GM23248 (cell line): ENCODE measurements around the gene PTPRN. TPM values are rescaled to one million over a fixed set of nuclear protein-coding genes. Genes with fewer than 3 reads are reported as not detected.
A peak's percentile ranks its signal among the peaks of the same experiment; 100 is the strongest.

ENCODE experiments used
- DNase-seq: peaks from one replicate; pipeline ENCODE4 v3.0.0-alpha.2; 2015
- H2AFZ ChIP-seq: fragments of 200-600 bp; sonication (generic); 2 replicates; pipeline ENCODE4 v1.6.1; 2016; ENCODE audit warnings: antibody characterized with exemption
- H3F3A ChIP-seq: fragments of 200-600 bp; sonication (generic); 2 replicates; pipeline ENCODE4 v1.6.1; 2016; ENCODE audit warnings: mild to moderate bottlenecking, antibody characterized with exemption, mixed run types; ENCODE audit not compliant: insufficient read depth
- H3K27ac ChIP-seq: fragments of 200-600 bp; sonication (generic); 2 replicates; pipeline ENCODE4 v1.5.1; 2016; ENCODE audit warnings: mild to moderate bottlenecking
- H3K27me3 ChIP-seq: fragments of 200-600 bp; sonication (generic); replicated peaks from 2 replicates; pipeline ENCODE4 v1.6.1; 2016; ENCODE audit warnings: mild to moderate bottlenecking; ENCODE audit not compliant: insufficient read depth
- H3K36me3 ChIP-seq: fragments of 200-600 bp; sonication (generic); 2 replicates; pipeline ENCODE4 v1.6.1; 2016; ENCODE audit warnings: low read depth, mild to moderate bottlenecking
- H3K4me1 ChIP-seq: fragments of 200-600 bp; sonication (generic); 2 replicates; pipeline ENCODE4 v1.6.1; 2016; ENCODE audit warnings: mild to moderate bottlenecking; ENCODE audit not compliant: insufficient read depth
- H3K4me2 ChIP-seq: fragments of 200-600 bp; sonication (generic); one replicate; pipeline ENCODE4 v1.6.1; 2016; ENCODE audit warnings: mild to moderate bottlenecking; ENCODE audit not compliant: unreplicated experiment
- H3K4me3 ChIP-seq: fragments of 200-600 bp; sonication (generic); 2 replicates; pipeline ENCODE4 v1.5.1; 2016; ENCODE audit warnings: mild to moderate bottlenecking
- H3K79me2 ChIP-seq: fragments of 200-600 bp; sonication (generic); 2 replicates; pipeline ENCODE4 v1.6.1; 2016; ENCODE audit warnings: mild to moderate bottlenecking; ENCODE audit not compliant: insufficient read depth
- H3K9ac ChIP-seq: fragments of 200-600 bp; sonication (generic); 2 replicates; pipeline ENCODE4 v1.6.1; 2016; ENCODE audit warnings: mild to moderate bottlenecking
- H3K9me2 ChIP-seq: fragments of 200-600 bp; sonication (generic); 2 replicates; pipeline ENCODE4 v1.6.1; 2016; ENCODE audit warnings: mixed run types, mild to moderate bottlenecking, moderate library complexity; ENCODE audit not compliant: insufficient read depth
- H3K9me3 ChIP-seq: fragments of 200-600 bp; sonication (generic); one replicate; pipeline ENCODE4 v1.6.1; 2017; ENCODE audit warnings: low read depth
- H4K20me1 ChIP-seq: fragments of 200-600 bp; sonication (generic); 2 replicates; pipeline ENCODE4 v1.6.0; 2016; ENCODE audit not compliant: insufficient read depth
- EZH2 ChIP-seq: fragments of 200-600 bp; sonication (generic); IDR thresholded peaks from 2 replicates; pipeline ENCODE4 v1.6.1; 2018; ENCODE audit warnings: antibody characterized with exemption, mild to moderate bottlenecking; ENCODE audit not compliant: insufficient read depth, poor library complexity, severe bottlenecking
- EZH2phosphoT487 ChIP-seq: fragments of 200-600 bp; sonication (generic); IDR thresholded peaks from 2 replicates; pipeline ENCODE4 v1.6.1; 2018; ENCODE audit warnings: antibody characterized with exemption, moderate library complexity, mild to moderate bottlenecking, low read depth; ENCODE audit not compliant: insufficient read depth
- WGBS, 2 experiments: methylation state at CpG; one replicate each; pipeline ENCODE4 v1.1.6; 2015 to 2017; ENCODE audit warnings: low lambda C conversion rate in 2 of 2, low coverage in 1 of 2; ENCODE audit errors: missing lambda C conversion rate in 2 of 2; 5-methylcytosine and 5-hydroxymethylcytosine counted together
- in situ Hi-C: fragments of 300-500 bp; cut with MboI; formaldehyde crosslinking; loops from 2 replicates; pipeline ENCODE4 v1.15.0; 2020
- polyA plus RNA-seq: library from polyadenylated mRNA; unstranded; fragments of >200 nt; fragmentation: Nextera tagmentation; extraction: Ambion mirVana; gene quantifications from 2 replicates; pipeline ENCODE4 v1.2.1, GENCODE V29; 2016
- total RNA-seq: library from RNA; depleted of rRNA; stranded (reverse); fragments of >200 nt; shearing (Covaris generic); gene quantifications from 2 replicates; pipeline ENCODE4 v1.2.3, GENCODE V29; 2014

The PTPRN gene
- total and polyA plus RNA-seq, 2 experiments from 2014 or later: 29.2 to 54.1 TPM

- Histone ChIP-seq H3K4me2 (peak overlapping the region; percentile 86), H3K4me3 (peak overlapping the region; percentile 78), H3K9me2 (no peaks in the 10 kb centered on the region), H3K27ac (no peak overlapping the region), H3K9ac (peak overlapping the region; percentile 62), H3K36me3 (no peaks in the 10 kb centered on the region), H2AFZ (peak overlapping the region; percentile 76), H3K27me3 (no peaks in the 10 kb centered on the region; the same call in 1 of the 2 replicates), H3K79me2 (no peaks in the 10 kb centered on the region), H3K9me3 (no peaks in the 10 kb centered on the region), H3F3A (peaks cover 24% of the 10 kb centered on the region), H3K4me1 (peaks cover 29% of the 10 kb centered on the region), H4K20me1 (no peaks in the 10 kb centered on the region)
- no peak for TF ChIP-seq EZH2
- no peak for TF ChIP-seq EZH2phosphoT487
- DNase-seq: peak; percentile 66
- in situ Hi-C loops: no loop called here
- 14 to 17% methylated on average over 10 to 12 of the region's 12 CpGs for WGBS, 2 experiments
These were observed 54.5 kb downstream of the PTPRN start for GRCh38 chr2:219254590-219255201.

DNA sequence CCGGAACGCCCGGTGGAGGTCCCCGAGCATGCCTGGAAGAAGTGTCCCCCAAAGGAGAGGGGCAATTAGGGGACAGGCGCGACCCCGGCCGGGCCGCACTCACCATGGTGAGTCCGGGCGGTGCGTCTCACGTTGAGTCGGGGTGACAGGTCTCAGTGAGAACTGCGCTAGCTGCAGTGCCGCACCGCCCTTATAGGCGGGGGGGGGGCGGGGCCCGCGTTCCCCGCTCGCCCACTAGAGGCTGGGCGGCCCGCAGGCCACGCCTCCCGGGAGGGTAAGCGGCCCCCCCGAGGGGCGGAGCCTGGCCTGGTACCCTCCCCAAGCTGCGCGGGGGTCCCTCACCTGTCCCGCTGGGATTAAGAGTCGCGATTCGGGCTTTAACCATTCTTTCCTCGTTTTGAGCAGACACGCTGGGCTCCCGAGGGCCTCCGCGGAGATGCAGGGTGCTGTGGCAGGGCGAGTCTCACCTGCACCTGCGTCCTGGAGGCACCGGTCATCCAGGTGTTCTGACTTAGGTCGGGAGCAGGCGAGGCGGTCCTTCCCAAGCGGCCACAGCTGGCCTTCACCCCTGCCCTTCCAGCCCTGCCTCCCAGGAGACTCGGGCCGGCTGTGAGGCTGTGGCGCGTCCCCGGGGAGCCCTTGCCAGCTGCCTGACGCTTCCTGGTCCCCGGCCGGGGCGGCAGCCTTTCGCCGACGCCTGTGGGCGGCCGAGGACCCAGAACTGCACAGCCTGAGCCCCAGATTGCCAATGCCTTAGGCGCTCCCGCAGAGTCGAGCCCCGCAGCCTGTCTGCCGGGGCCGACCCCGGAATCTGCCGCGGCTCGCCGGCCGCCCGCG is 55.2 kb downstream of the PTPRN start, which contains the start of gene TUBA4A:
Gene TUBA4A (minus strand): TSS at position 166 of the 837 bp plus-strand sequence. CDS start 60 bp downstream, at position 106.
- Histone ChIP-seq H3K4me2 (peak within 1 kb of the TSS; percentile 86), H4K20me1 (no peaks in the 10 kb centered on the region), H3K36me3 (no peaks in the 10 kb centered on the region), H3F3A (peaks cover 32% of the 10 kb centered on the region), H3K9ac (peak within 1 kb of the TSS; percentile 62), H3K4me1 (peaks cover 37% of the 10 kb centered on the region), H3K27me3 (no peaks in the 10 kb centered on the region; the same call in 1 of the 2 replicates), H3K9me3 (no peaks in the 10 kb centered on the region), H3K27ac (no peak within 1 kb of the TSS), H3K79me2 (no peaks in the 10 kb centered on the region), H2AFZ (peak within 1 kb of the TSS; percentile 76), H3K4me3 (peak within 1 kb of the TSS; percentile 78), H3K9me2 (no peaks in the 10 kb centered on the region)
- 1 to 3% methylated on average over 60 to 68 of the region's 76 CpGs for WGBS, 2 experiments
- in situ Hi-C loops: no loop called here
- no peak for TF ChIP-seq EZH2
- no peak for TF ChIP-seq EZH2phosphoT487
- DNase-seq: peak; percentile 83

DNA sequence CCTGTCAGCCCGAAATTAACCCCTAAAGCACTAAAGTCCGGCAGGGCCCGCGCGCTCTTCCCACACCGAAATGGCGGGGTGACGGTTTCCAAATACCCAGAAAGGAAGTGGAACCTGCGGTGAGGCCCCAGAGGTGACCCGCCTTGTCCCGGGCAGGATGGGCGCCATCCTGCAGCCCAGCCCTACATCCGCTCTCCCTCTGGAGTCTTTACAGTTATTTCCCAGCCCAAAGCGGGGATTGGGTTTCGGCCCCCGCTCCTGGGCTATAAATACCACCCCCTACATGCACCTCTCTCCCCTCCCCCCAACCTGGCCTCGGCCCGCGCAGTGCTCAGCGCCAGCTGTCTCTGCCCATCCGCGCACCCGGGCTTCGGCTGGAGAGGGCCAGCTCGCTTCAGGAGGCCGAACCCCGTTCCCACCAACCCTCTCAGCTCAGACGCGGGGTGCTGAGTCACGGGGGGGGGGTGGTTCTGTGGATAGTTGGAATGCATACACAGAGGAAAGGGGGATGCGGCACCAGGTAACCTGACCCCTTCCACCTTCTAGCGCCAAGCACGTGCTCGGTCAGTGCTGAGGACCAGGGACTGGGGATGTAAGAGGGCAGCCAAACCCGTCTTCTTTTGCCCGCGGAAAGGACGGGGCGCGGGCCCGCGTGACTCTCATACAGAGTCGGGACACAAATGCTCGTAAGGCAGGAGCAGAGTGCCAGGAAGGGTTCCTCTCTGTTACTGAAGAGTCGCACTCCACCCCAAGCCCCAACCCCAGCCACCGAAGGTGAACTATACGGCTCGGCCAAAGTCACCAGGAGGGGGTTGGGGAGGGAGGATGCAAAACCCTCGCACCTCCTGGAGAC is 56.1 kb downstream of the PTPRN start, which contains the start of gene TUBA4B:
Gene TUBA4B (plus strand): TSS at position 344 of the 853 bp plus-strand sequence. CDS start 165 bp downstream, at position 509.
- no peaks in the 10 kb centered on the region for H3K79me2 ChIP-seq
- H3F3A ChIP-seq: peaks cover 38% of the 10 kb centered on the region
- H4K20me1 ChIP-seq: no peaks in the 10 kb centered on the region
- H3K36me3 ChIP-seq: no peaks in the 10 kb centered on the region
- H3K27ac ChIP-seq: no peak within 1 kb of the TSS
- no peaks in the 10 kb centered on the region; the same call in 1 of the 2 replicates for H3K27me3 ChIP-seq
- peak within 1 kb of the TSS; percentile 86 for H3K4me2 ChIP-seq
- in situ Hi-C loops: no loop called here
- DNase-seq: peak; percentile 70
- WGBS, 2 experiments: 6 to 8% methylated on average over 42 to 49 of the region's 49 CpGs
- peaks cover 40% of the 10 kb centered on the region for H3K4me1 ChIP-seq
- no peaks in the 10 kb centered on the region for H3K9me2 ChIP-seq
- H3K9ac ChIP-seq: peak within 1 kb of the TSS; percentile 62
- no peaks in the 10 kb centered on the region for H3K9me3 ChIP-seq
- peak within 1 kb of the TSS; percentile 76 for H2AFZ ChIP-seq
- TF ChIP-seq EZH2phosphoT487 (no peak), EZH2 (no peak)
- H3K4me3 ChIP-seq: peak within 1 kb of the TSS; percentile 78

GRCh38 chr2:219252570-219252899 is 56.7 kb downstream of the PTPRN start:
- Histone ChIP-seq H3K4me2 (peak overlapping the region; percentile 86), H3K9ac (peak overlapping the region; percentile 62), H3K9me3 (no peaks in the 10 kb centered on the region), H3K79me2 (0 out of 2 replicates have a peak, but pooled peaks cover 2% of the 10 kb centered on the region), H3K4me3 (peak overlapping the region; percentile 78), H2AFZ (peak overlapping the region; percentile 76), H3K9me2 (no peaks in the 10 kb centered on the region), H4K20me1 (no peaks in the 10 kb centered on the region), H3K27ac (no peak overlapping the region), H3F3A (peaks cover 44% of the 10 kb centered on the region), H3K4me1 (peaks cover 40% of the 10 kb centered on the region), H3K27me3 (no peaks in the 10 kb centered on the region; the same call in 1 of the 2 replicates), H3K36me3 (no peaks in the 10 kb centered on the region)
- 13 to 15% methylated on average over 9 of the region's 9 CpGs for WGBS, 2 experiments
- TF ChIP-seq EZH2phosphoT487 (no peak), EZH2 (no peak)
- in situ Hi-C loops: no loop called here
- peak; percentile 52 for DNase-seq
